Endothelial cell of umbilical vein (primary cell): Measurements from ENCODE around the gene HAPLN2. TPM values are rescaled to one million over a fixed set of nuclear protein-coding genes. Genes with fewer than 3 reads are reported as not detected.
"Not testable (repeated sequence)": the region's sequence is repeated elsewhere in the genome, so short reads cannot be mapped to it uniquely, and the experiment has no call there.

ENCODE experiments used
- BruUV-seq: library from RNA; stranded (reverse); fragments of 400-500 nt; replicated peaks from 2 replicates; lab custom pipeline; 2021; lab: Mats Ljungman, UMichigan
- CTCF ChIA-PET: fragments of 300-600, 350-600 bp; sonication (Branson Sonifier 250); formaldehyde crosslinking; loops from one replicate; lab custom pipeline; 2021; ENCODE audit warnings: antibody characterized with exemption, inconsistent platforms; lab: Charles Lee
- POLR2A ChIA-PET: fragments of 300-600, 350-600 bp; sonication (Branson Sonifier 250); formaldehyde crosslinking; loops from one replicate; lab custom pipeline; 2021; ENCODE audit warnings: antibody characterized with exemption, inconsistent platforms; lab: Charles Lee
- DNase-seq: peaks from one replicate; pipeline ENCODE4 v3.0.0-alpha.2; 2011; ENCODE audit warnings: low read depth, low spot score
- FAIRE-seq: peaks from 2 replicates; lab custom pipeline; 2011; peaks lifted over from hg19 to GRCh38; lab: Jason Lieb, UNC
- H2AFZ ChIP-seq: 2 replicates; pipeline ENCODE4 v1.6.0; 2012; ENCODE audit warnings: low read depth, low read length, control low read depth, inconsistent platforms
- H3K27ac ChIP-seq: 2 replicates; pipeline ENCODE4 v1.5.1; 2011; ENCODE audit warnings: low read depth, mild to moderate bottlenecking, control low read depth, low read length, moderate library complexity; ENCODE audit not compliant: insufficient read depth
- H3K27me3 ChIP-seq, 2 experiments: 2 replicates each; pipeline versions ENCODE4 v1.6.0 to v1.6.1; 2011; ENCODE audit warnings: low read length in 2 of 2, mixed read lengths in 1 of 2; ENCODE audit not compliant: control insufficient read depth in 2 of 2, insufficient read depth in 2 of 2
- H3K36me3 ChIP-seq, 2 experiments: 2 replicates in 1 of 2; 3 replicates in 1 of 2; pipeline ENCODE4 v1.5.1; 2011; ENCODE audit warnings: low read length in 2 of 2, mild to moderate bottlenecking in 1 of 2, moderate library complexity in 1 of 2; ENCODE audit not compliant: control insufficient read depth in 2 of 2, insufficient read depth in 2 of 2; ENCODE audit errors: extremely low read depth in 1 of 2
- H3K4me1 ChIP-seq: 3 replicates; pipeline ENCODE4 v1.5.1; 2011; ENCODE audit warnings: mild to moderate bottlenecking, low read length; ENCODE audit not compliant: control insufficient read depth, insufficient read depth; ENCODE audit errors: extremely low read depth
- H3K4me2 ChIP-seq: 2 replicates; pipeline ENCODE4 v1.6.1; 2011; ENCODE audit warnings: low read length, control low read depth, mixed read lengths; ENCODE audit not compliant: insufficient read depth
- H3K4me3 ChIP-seq, 3 experiments: fragments of 200-600 bp in 1 of 3; sonication (generic), shearing (Covaris generic) in 1 of 3; replicated peaks in 1 of 3; 2 replicates each; pipeline ENCODE4 v1.5.1; 2011 to 2016; ENCODE audit warnings: control low read depth in 3 of 3, low read length in 3 of 3, mild to moderate bottlenecking in 2 of 3, inconsistent platforms in 1 of 3, low read depth in 1 of 3, moderate library complexity in 1 of 3; ENCODE audit not compliant: insufficient read depth in 1 of 3
- H3K79me2 ChIP-seq: 2 replicates; pipeline ENCODE4 v1.6.0; 2012; ENCODE audit warnings: low read length, inconsistent platforms; ENCODE audit not compliant: control insufficient read depth, insufficient read depth
- H3K9ac ChIP-seq: replicated peaks from 2 replicates; pipeline ENCODE3; 2011; ENCODE audit warnings: low read length, control low read depth; ENCODE audit not compliant: insufficient read depth; ENCODE audit errors: extremely low read depth
- H3K9me1 ChIP-seq: replicated peaks from 3 replicates; pipeline ENCODE4 v1.6.0; 2011; ENCODE audit warnings: mild to moderate bottlenecking, low read length; ENCODE audit not compliant: control insufficient read depth, insufficient read depth; ENCODE audit errors: extremely low read depth
- H3K9me3 ChIP-seq: replicated peaks from 2 replicates; pipeline ENCODE4 v1.5.1; 2012; ENCODE audit warnings: low read length, inconsistent platforms; ENCODE audit not compliant: control insufficient read depth, insufficient read depth
- H4K20me1 ChIP-seq: replicated peaks from 2 replicates; pipeline ENCODE3; 2011; ENCODE audit warnings: mild to moderate bottlenecking, low read length; ENCODE audit not compliant: control insufficient read depth, insufficient read depth; ENCODE audit errors: extremely low read depth
- CTCF ChIP-seq, 2 donors: IDR thresholded peaks; 1 replicate in 1 of 2; 2 replicates in 1 of 2; pipeline ENCODE4 v1.5.1; 2011; ENCODE audit warnings: low read length in 2 of 2, mild to moderate bottlenecking in 2 of 2, moderate library complexity in 2 of 2, control low read depth in 1 of 2, inconsistent platforms in 1 of 2, low read depth in 1 of 2; ENCODE audit not compliant: insufficient read depth in 1 of 2; ENCODE audit errors: extremely low read depth in 1 of 2
- MAX ChIP-seq: IDR thresholded peaks from 2 replicates; pipeline ENCODE4 v1.6.1; 2011; ENCODE audit not compliant: insufficient read depth, insufficient read length
- dilution Hi-C: fragments of 300-500 bp; cut with MboI; formaldehyde crosslinking; loops from one replicate; pipeline ENCODE4 v1.15.0; 2019; ENCODE audit warnings: low sequenced_read_pairs; ENCODE audit not compliant: extremely low pct_ligation_motif_present
- intact Hi-C: fragments of 100-400 bp; cut with micrococcal nuclease; formaldehyde crosslinking; loops from one replicate; pipeline ENCODE4 v1.10.0; 2022
- polyA plus RNA-seq, 4 experiments: library from polyadenylated mRNA; depleted of rRNA in 3 of 4; stranded (reverse) in 3 of 4; unstranded in 1 of 4; fragments of >200 nt; gene quantifications; 2 replicates each; pipeline versions ENCODE4 v1.2.1 to v1.2.3, GENCODE V29; 2011 to 2012; ENCODE audit warnings: missing spikeins in 1 of 4
- total RNA-seq: library from RNA; stranded (reverse); gene quantifications from 2 replicates; pipeline ENCODE4 v1.2.3, GENCODE V29; 2021

HAPLN2 gene
- total and polyA plus RNA-seq, 2 donors (not counting 3 experiments of a cell fraction or from before 2014, with no cell fraction given) = not detected

DNA sequence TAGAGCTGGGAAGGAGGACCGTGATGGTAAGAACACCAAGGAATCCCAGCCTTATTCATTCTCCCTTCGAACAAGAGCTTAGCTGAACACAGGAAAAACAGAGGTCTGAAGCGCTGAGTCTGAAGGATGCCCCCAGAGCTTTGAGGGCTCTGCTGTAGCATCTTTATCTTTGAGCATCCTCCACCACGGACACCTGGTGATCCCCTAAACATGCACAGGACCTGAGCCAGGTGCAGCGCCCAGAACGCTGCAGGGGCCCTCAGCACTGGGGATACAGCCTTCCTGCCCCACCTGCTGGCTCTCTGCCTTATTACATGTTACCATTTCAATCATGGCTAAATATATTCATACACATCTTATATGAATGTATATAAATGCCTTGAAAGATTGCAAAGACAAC lies 10.2 kb upstream of the HAPLN2 start:
- peak; percentile 48 for DNase-seq
- intact Hi-C loops (loop anchor here (1.0 to 5.0 kb wide), 5 partner anchors 25 to 226 kb away; partner anchors contain the start of gene IQGAP3), dilution Hi-C loops (no loop called here)
- CTCF ChIA-PET = interaction anchor here (0.6 to 1.8 kb wide), 24 partner anchors 8 to 250 kb away, joined by 3 to 104 read pairs (median 5); partner anchors contain the start of genes HAPLN2, INSRR, NAXE and TTC24
- H3K9ac ChIP-seq = no peak overlapping the region
- H3K4me2 ChIP-seq = no peak overlapping the region
- no peaks in the 10 kb centered on the region for H3K9me1 ChIP-seq
- no peaks in the 10 kb centered on the region for H3K9me3 ChIP-seq
- H2AFZ ChIP-seq = no peak overlapping the region
- H3K27ac ChIP-seq = no peak overlapping the region
- no peaks in the 10 kb centered on the region for H3K79me2 ChIP-seq
- TF ChIP-seq MAX = no peak
- peak; percentile 46 to 62 for TF ChIP-seq CTCF (IDR thresholded peaks at IDR 0.05; ENCODE audit: extremely low read depth in 1 of 2, insufficient read depth in 1 of 2, low read depth in 1 of 2, low read length in 2 of 2)
- H3K27me3 ChIP-seq = peaks cover 6 to 9% of the 10 kb centered on the region in 2 experiments
- POLR2A ChIA-PET = interaction anchor here (0.6 kb wide), 1 partner anchor 58 kb away, joined by 12 read pairs; no protein-coding TSS in a partner anchor
- FAIRE-seq = peak; percentile 49
- H4K20me1 ChIP-seq = no peaks in the 10 kb centered on the region
- no peaks in the 10 kb centered on the region for H3K36me3 ChIP-seq
- BruUV-seq = no TSS peak
- H3K4me1 ChIP-seq = no peaks in the 10 kb centered on the region
- H3K4me3 ChIP-seq = no peak overlapping the region

DNA sequence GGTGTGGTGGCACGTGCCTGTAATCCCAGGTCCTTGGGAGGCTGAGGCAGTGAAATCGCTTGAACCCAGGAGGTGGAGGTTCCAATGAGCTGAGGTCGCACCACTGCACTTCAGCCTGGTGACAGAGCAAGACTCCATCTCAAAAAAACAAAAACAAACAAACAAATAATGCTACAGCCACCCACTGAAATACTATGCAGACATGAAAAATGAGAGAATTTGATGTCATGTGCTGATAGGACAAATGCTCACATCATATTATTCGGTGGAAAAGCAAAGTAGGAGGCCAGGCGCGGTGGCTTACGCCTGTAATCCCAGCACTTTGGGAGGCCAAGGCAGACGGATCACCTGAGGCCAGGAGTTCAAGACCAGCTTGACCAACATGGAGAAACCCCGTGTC lies 9.1 kb upstream of the HAPLN2 start:
- intact Hi-C loops, BruUV-seq, H2AFZ ChIP-seq, dilution Hi-C loops, FAIRE-seq, POLR2A ChIA-PET, H3K9me3 ChIP-seq, H3K4me1 ChIP-seq, H4K20me1 ChIP-seq, H3K36me3 ChIP-seq, H3K4me2 ChIP-seq, H3K9me1 ChIP-seq, H3K79me2 ChIP-seq, H3K27ac ChIP-seq, H3K9ac ChIP-seq, H3K4me3 ChIP-seq, DNase-seq: not testable (repeated sequence)
- peaks cover 9 to 12% of the 10 kb centered on the region in 2 experiments for H3K27me3 ChIP-seq
- CTCF ChIA-PET = interaction anchor here (0.7 to 1.5 kb wide), 5 partner anchors 16 to 153 kb away, joined by 3 to 4 read pairs (median 3); no protein-coding TSS in a partner anchor
